Panc1 (cell line): ENCODE measurements around the gene FANK1. TPM values are rescaled to one million over a fixed set of nuclear protein-coding genes. Genes with fewer than 3 reads are reported as not detected.

Source experiments
- ATAC-seq: fragments of 200-7000 bp; cut with Tn5 transposase; 2 replicates; pipeline ENCODE4 v1.9.1; 2020; ENCODE audit warnings: mild to moderate bottlenecking, moderate library complexity
- BruUV-seq: library from RNA; stranded (reverse); fragments of 400-500 nt; replicated peaks from 2 replicates; lab custom pipeline; 2021; lab: Mats Ljungman, UMichigan
- CTCF ChIA-PET: fragments of 300-600 bp; sonication (Branson Sonifier 250); formaldehyde crosslinking; loops from one replicate; lab custom pipeline; 2022; ENCODE audit warnings: antibody characterized with exemption; lab: Charles Lee
- POLR2A ChIA-PET: fragments of 300-600 bp; sonication (Branson Sonifier 250); formaldehyde crosslinking; loops from one replicate; lab custom pipeline; 2022; ENCODE audit warnings: antibody characterized with exemption; lab: Charles Lee
- DNase-seq: peaks from one replicate; pipeline ENCODE4 v3.0.0-alpha.2; 2010; ENCODE audit warnings: low read depth, low spot score
- H3K27ac ChIP-seq: 2 replicates; pipeline ENCODE4 v1.5.1; 2011; ENCODE audit warnings: mild to moderate bottlenecking, low read length, inconsistent platforms
- H3K27me3 ChIP-seq: fragments of 200-500 bp; sonication (Bioruptor generic); 2 replicates; pipeline ENCODE4 v1.6.0; 2014; ENCODE audit warnings: low read length, inconsistent platforms; ENCODE audit not compliant: control insufficient read depth, insufficient read depth
- H3K36me3 ChIP-seq: fragments of 200-500 bp; sonication (Bioruptor generic); 2 replicates; pipeline ENCODE4 v1.5.1; 2014; ENCODE audit warnings: inconsistent platforms, mild to moderate bottlenecking, low read length, moderate library complexity; ENCODE audit not compliant: control insufficient read depth, insufficient read depth
- H3K4me1 ChIP-seq: 2 replicates; pipeline ENCODE4 v1.5.1; 2011; ENCODE audit warnings: inconsistent platforms, mild to moderate bottlenecking, low read length, moderate library complexity; ENCODE audit not compliant: control insufficient read depth, insufficient read depth
- H3K4me3 ChIP-seq, 2 experiments: 2 replicates each; pipeline ENCODE4 v1.5.1; 2011 to 2012; ENCODE audit warnings: low read depth in 2 of 2, low read length in 2 of 2, mild to moderate bottlenecking in 2 of 2, inconsistent platforms in 1 of 2, moderate library complexity in 1 of 2
- H3K9me3 ChIP-seq: fragments of 200-500 bp; sonication (Bioruptor generic); 2 replicates; pipeline ENCODE4 v1.5.1; 2014; ENCODE audit warnings: low read depth, mild to moderate bottlenecking, inconsistent platforms, low read length, moderate library complexity; ENCODE audit not compliant: control insufficient read depth, insufficient read depth
- POLR2AphosphoS5 ChIP-seq: IDR thresholded peaks from 2 replicates; pipeline ENCODE4 v1.6.1; 2012; ENCODE audit warnings: mild to moderate bottlenecking, low read depth, low read length, moderate library complexity
- SIN3A ChIP-seq: IDR thresholded peaks from 2 replicates; pipeline ENCODE4 v1.6.1; 2012; ENCODE audit warnings: low read depth, mild to moderate bottlenecking, low read length, moderate library complexity, borderline replicate concordance; ENCODE audit not compliant: insufficient read depth
- TCF7L2 ChIP-seq: IDR thresholded peaks from 2 replicates; pipeline ENCODE4 v1.6.1; 2011; ENCODE audit warnings: mild to moderate bottlenecking, low read depth, low read length, inconsistent platforms
- in situ Hi-C: cut with HindIII; loops from 2 replicates; pipeline ENCODE4 v1.10.0; 2016; ENCODE audit warnings: low sequenced_read_pairs, low pct_unique_long_range_greater_than_20kb
- intact Hi-C: fragments of 100-400 bp; cut with micrococcal nuclease; formaldehyde crosslinking; loops from one replicate; pipeline ENCODE4 v1.10.0; 2022; ENCODE audit not compliant: unreplicated experiment
- total RNA-seq: library from RNA; stranded (reverse); gene quantifications from one replicate; pipeline ENCODE4 v1.2.1, GENCODE V29; 2021; ENCODE audit not compliant: unreplicated experiment
- TF ChIP-seq, protein P1 (sequence below): fragments of 450-650 bp; IDR thresholded peaks from 2 replicates; pipeline ENCODE4 v1.5.1; 2017; ENCODE audit warnings: mild to moderate bottlenecking
- TF ChIP-seq, protein P2 (sequence below), 2 experiments: IDR thresholded peaks; 2 replicates each; pipeline ENCODE4 v1.6.1; 2011 to 2012; ENCODE audit warnings: low read depth in 2 of 2, control low read depth in 1 of 2, low read length in 1 of 2, mild to moderate bottlenecking in 1 of 2, moderate library complexity in 1 of 2; ENCODE audit not compliant: insufficient read depth in 1 of 2

Gene FANK1
- total RNA-seq, 1 experiment from 2014 or later, result 19.1 TPM

DNA sequence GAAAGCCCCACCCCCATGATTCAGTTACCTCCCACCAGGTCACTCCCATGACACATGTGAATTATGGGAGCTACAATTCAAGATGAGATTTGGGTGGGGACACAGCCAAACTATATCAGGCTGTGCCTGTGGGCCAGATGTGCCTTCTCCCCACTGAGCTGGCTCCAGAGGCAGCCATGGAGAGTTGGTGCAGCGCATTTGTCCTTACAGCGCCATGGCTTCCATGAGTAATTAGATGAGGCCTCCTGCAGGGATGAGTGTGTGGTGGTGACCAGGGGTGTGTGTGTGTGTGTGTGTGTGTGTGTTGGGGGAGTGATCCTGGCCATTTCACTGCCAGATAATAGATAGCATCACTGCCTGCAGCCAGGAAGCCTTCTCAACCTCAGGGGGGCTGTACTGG lies 94.6 kb downstream of the FANK1 start:
- no peaks in the 10 kb centered on the region for H3K9me3 ChIP-seq
- ChIA-PET CTCF (no interaction called here), POLR2A (no interaction called here)
- in situ Hi-C loops, result no loop called here
- BruUV-seq, result no TSS peak
- H3K27me3 ChIP-seq, result no peaks in the 10 kb centered on the region
- DNase-seq (no peak), ATAC-seq (no peak)
- H3K27ac ChIP-seq, result no peak overlapping the region
- H3K4me1 ChIP-seq, result no peaks in the 10 kb centered on the region
- intact Hi-C loops, result no loop called here
- no peaks in the 10 kb centered on the region for H3K36me3 ChIP-seq
- TF ChIP-seq, protein P1, sequence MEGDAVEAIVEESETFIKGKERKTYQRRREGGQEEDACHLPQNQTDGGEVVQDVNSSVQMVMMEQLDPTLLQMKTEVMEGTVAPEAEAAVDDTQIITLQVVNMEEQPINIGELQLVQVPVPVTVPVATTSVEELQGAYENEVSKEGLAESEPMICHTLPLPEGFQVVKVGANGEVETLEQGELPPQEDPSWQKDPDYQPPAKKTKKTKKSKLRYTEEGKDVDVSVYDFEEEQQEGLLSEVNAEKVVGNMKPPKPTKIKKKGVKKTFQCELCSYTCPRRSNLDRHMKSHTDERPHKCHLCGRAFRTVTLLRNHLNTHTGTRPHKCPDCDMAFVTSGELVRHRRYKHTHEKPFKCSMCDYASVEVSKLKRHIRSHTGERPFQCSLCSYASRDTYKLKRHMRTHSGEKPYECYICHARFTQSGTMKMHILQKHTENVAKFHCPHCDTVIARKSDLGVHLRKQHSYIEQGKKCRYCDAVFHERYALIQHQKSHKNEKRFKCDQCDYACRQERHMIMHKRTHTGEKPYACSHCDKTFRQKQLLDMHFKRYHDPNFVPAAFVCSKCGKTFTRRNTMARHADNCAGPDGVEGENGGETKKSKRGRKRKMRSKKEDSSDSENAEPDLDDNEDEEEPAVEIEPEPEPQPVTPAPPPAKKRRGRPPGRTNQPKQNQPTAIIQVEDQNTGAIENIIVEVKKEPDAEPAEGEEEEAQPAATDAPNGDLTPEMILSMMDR, result no peak
- TF ChIP-seq TCF7L2, result no peak
- TF ChIP-seq, protein P2, sequence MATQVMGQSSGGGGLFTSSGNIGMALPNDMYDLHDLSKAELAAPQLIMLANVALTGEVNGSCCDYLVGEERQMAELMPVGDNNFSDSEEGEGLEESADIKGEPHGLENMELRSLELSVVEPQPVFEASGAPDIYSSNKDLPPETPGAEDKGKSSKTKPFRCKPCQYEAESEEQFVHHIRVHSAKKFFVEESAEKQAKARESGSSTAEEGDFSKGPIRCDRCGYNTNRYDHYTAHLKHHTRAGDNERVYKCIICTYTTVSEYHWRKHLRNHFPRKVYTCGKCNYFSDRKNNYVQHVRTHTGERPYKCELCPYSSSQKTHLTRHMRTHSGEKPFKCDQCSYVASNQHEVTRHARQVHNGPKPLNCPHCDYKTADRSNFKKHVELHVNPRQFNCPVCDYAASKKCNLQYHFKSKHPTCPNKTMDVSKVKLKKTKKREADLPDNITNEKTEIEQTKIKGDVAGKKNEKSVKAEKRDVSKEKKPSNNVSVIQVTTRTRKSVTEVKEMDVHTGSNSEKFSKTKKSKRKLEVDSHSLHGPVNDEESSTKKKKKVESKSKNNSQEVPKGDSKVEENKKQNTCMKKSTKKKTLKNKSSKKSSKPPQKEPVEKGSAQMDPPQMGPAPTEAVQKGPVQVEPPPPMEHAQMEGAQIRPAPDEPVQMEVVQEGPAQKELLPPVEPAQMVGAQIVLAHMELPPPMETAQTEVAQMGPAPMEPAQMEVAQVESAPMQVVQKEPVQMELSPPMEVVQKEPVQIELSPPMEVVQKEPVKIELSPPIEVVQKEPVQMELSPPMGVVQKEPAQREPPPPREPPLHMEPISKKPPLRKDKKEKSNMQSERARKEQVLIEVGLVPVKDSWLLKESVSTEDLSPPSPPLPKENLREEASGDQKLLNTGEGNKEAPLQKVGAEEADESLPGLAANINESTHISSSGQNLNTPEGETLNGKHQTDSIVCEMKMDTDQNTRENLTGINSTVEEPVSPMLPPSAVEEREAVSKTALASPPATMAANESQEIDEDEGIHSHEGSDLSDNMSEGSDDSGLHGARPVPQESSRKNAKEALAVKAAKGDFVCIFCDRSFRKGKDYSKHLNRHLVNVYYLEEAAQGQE (IDR thresholded peaks at IDR 0.05; ENCODE audit: insufficient read depth in 1 of 2, low read depth in 2 of 2, low read length in 1 of 2), result no peak
- no peak for TF ChIP-seq POLR2AphosphoS5
- no peak for TF ChIP-seq SIN3A
- no peak overlapping the region for H3K4me3 ChIP-seq

DNA sequence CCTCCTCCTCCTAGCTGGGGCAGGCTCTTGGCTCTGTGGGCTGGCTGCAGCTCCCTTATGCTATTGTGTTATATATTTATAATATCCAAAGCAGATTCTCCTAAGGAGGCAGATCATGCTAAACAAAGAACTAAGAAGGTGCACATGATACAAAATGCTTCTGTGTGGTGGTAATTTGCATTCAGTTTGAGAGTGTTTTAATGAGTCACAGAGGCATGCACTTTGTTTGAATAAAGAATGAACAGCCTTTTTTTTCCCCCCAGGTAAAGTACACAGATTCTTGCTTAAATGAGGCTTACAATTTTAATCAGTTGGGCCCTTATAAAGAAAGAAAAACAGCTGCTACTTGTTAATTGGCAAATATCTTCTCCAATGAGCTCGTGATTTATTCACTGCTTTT lies 95.0 kb downstream of the FANK1 start:
- DNase-seq (no peak), ATAC-seq (no peak)
- CTCF ChIA-PET, result no interaction called here
- Histone ChIP-seq H3K27ac (no peak overlapping the region), H3K27me3 (no peaks in the 10 kb centered on the region), H3K36me3 (no peaks in the 10 kb centered on the region), H3K9me3 (no peaks in the 10 kb centered on the region), H3K4me3 (no peak overlapping the region), H3K4me1 (no peaks in the 10 kb centered on the region)
- TF ChIP-seq SIN3A (no peak), TCF7L2 (no peak), POLR2AphosphoS5 (no peak)
- TF ChIP-seq, protein P2 (IDR thresholded peaks at IDR 0.05; ENCODE audit: insufficient read depth in 1 of 2, low read depth in 2 of 2, low read length in 1 of 2), result no peak
- TF ChIP-seq, protein P1, result no peak
- intact Hi-C loops, result no loop called here
- POLR2A ChIA-PET, result no interaction called here
- in situ Hi-C loops, result no loop called here
- no TSS peak for BruUV-seq
